ENCODE measurements around the gene NUP210L.
"Not testable (repeated sequence)": the region's sequence is repeated elsewhere in the genome, so short reads cannot be mapped to it uniquely, and the experiment has no call there.

Gene NUP210L

DNA sequence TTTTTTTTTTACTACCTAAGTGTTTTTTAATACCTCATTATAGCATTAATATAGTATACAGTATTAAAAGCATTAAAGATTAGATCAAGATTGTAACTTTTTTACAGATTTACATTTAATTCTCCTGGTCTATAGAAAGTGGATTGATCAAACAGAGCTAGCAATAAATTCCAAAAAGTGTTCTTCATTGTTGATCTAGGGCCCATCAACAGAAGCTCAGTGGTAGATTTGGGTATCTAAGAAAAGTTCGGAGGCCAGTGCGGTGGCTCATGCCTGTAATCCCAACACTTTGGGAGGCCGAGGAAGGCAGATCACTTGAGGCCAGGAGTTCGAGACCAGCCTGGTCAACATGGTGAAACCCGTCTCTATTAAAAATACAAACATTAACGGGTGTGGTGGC is 12.5 kb downstream of the NUP210L start:
- TF ChIP-seq, protein P1, sequence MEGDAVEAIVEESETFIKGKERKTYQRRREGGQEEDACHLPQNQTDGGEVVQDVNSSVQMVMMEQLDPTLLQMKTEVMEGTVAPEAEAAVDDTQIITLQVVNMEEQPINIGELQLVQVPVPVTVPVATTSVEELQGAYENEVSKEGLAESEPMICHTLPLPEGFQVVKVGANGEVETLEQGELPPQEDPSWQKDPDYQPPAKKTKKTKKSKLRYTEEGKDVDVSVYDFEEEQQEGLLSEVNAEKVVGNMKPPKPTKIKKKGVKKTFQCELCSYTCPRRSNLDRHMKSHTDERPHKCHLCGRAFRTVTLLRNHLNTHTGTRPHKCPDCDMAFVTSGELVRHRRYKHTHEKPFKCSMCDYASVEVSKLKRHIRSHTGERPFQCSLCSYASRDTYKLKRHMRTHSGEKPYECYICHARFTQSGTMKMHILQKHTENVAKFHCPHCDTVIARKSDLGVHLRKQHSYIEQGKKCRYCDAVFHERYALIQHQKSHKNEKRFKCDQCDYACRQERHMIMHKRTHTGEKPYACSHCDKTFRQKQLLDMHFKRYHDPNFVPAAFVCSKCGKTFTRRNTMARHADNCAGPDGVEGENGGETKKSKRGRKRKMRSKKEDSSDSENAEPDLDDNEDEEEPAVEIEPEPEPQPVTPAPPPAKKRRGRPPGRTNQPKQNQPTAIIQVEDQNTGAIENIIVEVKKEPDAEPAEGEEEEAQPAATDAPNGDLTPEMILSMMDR (IDR thresholded peaks at IDR 0.05; ENCODE audit: borderline replicate concordance, insufficient read depth, low read depth, low read length) = no peak
- H3K4me3 ChIP-seq (ENCODE audit: low read depth, low read length) = no peak overlapping the region

DNA sequence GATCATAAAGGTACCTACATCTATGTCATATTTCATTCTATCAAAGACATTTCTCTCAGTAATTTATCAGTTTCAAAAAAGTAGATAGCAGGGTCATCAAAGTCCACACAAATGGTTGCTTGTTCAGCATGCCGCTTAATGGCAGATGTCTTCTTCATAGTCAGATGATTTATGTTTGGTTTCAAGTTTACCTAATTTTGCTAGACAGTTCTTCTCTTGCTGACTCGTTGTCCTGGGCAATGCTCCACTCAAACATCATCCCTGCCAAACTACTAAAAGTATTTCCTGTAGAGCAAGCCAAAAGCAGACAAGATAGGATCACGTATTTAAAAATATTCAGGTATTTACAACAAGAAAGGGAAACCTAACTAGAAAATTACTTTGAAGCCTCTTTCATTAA is 13.6 kb downstream of the NUP210L start:
- no peak overlapping the region for H3K4me3 ChIP-seq (ENCODE audit: low read depth, low read length)
- TF ChIP-seq, protein P1 (IDR thresholded peaks at IDR 0.05; ENCODE audit: borderline replicate concordance, insufficient read depth, low read depth, low read length) = no peak

DNA sequence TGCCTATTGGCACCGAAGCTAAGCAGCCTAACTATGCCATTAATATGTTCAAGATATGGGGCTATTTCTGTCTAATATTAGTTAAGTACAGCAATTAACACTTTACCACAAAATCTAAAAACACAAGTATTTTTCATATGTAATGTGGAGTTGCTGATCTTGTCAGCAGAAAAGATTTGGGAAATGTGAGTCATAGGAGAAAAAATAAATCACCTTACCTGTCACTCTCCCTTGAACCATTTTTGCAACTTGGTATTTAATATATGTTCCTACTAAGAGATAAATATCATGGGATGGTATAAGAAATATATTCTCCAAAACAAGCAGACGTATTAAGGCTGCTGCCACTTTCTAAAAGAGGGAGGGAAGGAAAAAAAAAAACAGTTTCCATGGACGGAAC is 17.0 kb downstream of the NUP210L start:
- TF ChIP-seq, protein P1 (IDR thresholded peaks at IDR 0.05; ENCODE audit: borderline replicate concordance, insufficient read depth, low read depth, low read length) = no peak
- no peak overlapping the region for H3K4me3 ChIP-seq (ENCODE audit: low read depth, low read length)

DNA sequence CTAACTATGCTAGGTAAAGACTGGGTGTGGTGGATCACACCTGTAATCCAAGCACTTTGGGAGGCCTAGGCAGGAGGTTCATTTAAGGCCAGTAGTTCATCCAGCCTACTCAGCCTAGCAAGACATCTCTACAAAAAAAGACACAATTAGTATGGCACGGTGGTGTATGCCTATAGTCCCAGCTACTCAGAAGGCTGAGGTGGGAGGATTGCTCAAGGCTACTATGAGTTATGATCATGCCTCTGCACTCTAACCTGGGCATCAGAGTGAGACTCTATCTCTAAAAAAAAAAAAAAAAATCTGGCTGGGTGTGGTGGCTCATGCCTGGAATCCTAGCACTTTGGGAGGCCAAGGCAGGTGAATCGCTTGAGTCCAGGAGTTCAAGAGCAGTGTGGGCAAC is 21.6 kb downstream of the NUP210L start:
- TF ChIP-seq, protein P1 (IDR thresholded peaks at IDR 0.05; ENCODE audit: borderline replicate concordance, insufficient read depth, low read depth, low read length) = no peak
- no peak overlapping the region for H3K4me3 ChIP-seq (ENCODE audit: low read depth, low read length)

DNA sequence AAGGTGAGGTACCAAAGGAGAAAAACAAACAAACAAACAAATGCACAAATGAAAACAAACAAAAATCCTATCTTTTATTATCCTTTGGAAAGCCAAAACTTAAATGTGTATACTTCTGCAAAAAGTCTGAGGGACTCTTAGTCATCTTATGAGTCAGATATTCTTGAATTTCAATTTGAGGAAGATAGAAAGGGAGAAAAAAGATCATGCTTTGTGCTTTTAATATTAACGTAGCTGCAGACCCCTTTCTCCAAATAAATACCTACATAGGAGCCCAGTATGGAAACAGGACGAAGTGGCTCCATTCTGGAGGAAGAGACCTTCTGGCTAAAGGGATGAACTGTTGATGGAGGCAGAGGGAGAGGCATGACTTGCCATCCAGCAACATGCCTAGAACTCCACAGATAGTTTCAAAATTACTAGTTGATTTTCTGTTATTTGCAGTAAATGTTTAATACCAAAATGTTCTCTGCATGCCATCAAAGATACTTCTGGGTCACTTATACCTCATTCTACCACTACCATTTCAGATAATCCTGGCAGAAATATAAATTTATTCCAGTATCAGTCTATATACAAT is 25.4 kb downstream of the NUP210L start:
- TF ChIP-seq, protein P1 (IDR thresholded peaks at IDR 0.05; ENCODE audit: borderline replicate concordance, insufficient read depth, low read depth, low read length) = no peak
- no peak overlapping the region for H3K4me3 ChIP-seq (ENCODE audit: low read depth, low read length)

DNA sequence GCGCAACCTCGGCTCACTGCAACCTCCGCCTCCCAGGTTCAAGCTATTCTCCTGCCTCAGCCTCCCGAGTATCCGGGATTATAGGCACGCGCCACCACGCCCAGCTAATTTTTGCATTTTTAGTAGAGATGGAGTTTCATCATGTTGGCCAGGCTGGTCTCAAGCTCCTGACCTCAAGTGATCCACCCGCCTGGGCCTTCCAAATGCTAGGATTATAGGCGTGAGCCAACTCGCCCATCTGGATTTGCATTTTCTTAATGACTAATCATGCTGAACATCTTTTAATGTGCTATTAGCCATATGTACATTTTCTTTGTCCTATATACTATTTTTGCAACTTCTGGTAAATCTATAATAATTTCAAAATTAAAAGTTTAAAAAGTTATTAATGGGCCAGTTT is 31.7 kb downstream of the NUP210L start:
- H3K4me3 ChIP-seq (ENCODE audit: low read depth, low read length) = not testable (repeated sequence)

DNA sequence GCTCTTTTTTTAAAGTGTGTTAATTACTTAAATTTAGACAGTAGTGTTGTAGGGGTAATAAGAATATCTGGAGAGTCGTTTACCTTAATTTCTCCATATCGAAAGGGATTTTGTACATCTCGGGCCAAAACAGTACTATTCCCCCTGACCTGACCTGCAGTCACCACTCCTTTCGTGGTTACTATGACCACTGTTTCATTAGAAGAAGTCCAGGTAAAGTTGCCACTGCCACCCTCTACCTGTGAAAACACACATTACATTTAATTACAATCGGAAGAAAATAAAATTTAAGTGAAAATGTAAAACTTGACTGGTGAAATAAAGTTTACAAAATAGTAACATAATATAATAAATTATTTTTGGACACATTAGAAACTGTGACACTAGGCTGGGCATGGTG is 37.2 kb downstream of the NUP210L start:
- TF ChIP-seq, protein P1 (IDR thresholded peaks at IDR 0.05; ENCODE audit: borderline replicate concordance, insufficient read depth, low read depth, low read length) = no peak
- no peak overlapping the region for H3K4me3 ChIP-seq (ENCODE audit: low read depth, low read length)

DNA sequence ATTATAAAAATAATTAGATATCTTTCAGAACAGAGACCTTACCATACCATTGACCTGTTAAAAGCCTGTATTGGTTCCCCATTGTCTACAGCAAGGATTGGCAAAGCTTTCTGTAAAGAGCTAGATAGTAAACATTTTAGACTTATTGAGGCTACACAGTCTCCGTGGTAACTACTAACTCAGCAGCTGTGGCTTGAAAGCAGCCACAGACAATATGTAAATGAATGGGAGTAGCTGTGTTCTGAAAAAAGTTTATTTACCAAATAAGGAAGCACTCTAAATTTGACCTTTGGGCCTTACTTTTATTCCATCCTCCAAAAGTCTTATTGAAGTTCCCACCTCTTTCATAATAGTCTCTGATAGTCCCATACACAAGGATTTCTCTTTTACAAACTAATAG is 39.7 kb downstream of the NUP210L start:
- no peak overlapping the region for H3K4me3 ChIP-seq (ENCODE audit: low read depth, low read length)
- TF ChIP-seq, protein P1 (IDR thresholded peaks at IDR 0.05; ENCODE audit: borderline replicate concordance, insufficient read depth, low read depth, low read length) = no peak

All from GM12875 (cell line).